Medulla oblongata (tissue), 1 donor: ENCODE measurements around the gene FASN.

Source experiments
- DNase-seq: peaks from one replicate; pipeline ENCODE4 v3.0.0-alpha.2; 2015; ENCODE audit errors: extremely low spot score

FASN gene

DNA sequence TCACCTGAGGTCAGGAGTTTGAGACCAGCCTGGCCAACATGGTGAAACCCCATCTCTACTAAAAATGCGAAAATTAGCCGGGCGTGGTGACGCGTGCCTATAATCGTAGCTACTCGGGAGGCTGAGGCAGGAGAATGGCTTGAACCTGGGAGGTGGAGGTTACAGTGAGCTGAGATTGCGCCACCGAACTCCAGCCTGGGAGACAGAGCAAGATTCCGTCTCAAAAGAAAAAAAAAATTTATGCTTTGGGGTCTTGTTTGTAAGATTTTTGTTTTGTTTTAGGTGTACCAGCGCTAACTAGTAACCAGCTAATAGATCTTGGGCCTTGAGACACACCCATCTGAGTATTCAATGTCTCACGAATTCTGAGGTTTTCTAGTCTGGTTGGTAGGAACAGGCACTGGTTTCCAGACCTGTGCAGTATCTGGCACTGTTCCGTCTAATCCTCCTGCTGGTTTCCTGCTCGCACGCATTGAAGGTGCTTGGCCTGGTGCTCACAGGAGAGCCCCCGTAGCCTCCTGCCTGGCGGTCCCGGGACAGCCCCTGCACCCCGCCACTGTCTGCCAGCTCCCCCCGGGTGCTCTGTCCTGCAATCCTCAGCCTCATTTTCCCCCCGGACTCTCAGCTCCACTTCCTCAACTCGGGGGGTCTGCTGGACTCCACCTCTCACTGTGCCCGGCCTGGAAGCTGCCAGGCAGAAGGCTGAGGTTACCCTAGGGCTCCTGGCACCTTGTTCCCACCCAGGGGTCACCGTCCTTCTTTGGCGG lies 21.8 kb downstream of the FASN start:
- DNase-seq: no peak

DNA sequence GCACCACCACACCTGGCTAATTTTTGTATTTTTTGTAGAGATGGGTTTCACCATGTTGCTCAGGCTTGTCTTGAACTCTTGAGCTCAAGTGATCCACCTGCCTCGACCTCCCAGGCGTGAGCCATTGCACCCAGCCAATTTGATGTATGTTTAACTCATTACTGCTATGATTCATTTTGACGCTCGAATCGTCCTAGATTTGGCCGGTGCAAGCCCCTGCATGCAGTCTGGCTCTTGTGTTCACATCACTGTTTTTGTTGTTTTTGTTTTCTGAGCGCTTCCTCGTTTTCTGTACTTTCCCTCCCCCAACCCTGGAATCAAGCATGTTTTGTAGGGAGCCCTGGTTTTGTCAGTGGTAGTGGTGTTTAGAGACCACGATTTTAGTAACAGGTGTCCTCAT lies 24.6 kb downstream of the FASN start:
- no peak for DNase-seq

DNA sequence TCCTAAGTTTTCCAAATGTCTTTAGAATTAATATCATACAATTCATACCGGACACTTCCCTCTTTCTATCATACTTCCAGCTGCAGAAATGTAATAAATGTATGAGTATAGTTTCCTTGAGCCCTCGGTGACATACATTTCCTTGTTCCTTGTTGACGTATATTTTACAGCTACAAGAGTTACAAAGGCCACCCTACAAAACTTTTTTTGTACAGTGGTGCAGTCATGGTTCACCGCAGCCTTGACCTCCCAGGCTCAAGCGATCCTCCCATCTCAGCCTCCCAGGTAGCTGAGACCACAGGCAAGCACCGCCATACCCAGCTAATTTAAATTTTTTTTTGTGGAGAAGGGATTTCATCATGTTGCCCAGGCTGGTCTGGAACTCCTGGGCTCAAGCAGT lies 25.2 kb downstream of the FASN start:
- DNase-seq: no peak

DNA sequence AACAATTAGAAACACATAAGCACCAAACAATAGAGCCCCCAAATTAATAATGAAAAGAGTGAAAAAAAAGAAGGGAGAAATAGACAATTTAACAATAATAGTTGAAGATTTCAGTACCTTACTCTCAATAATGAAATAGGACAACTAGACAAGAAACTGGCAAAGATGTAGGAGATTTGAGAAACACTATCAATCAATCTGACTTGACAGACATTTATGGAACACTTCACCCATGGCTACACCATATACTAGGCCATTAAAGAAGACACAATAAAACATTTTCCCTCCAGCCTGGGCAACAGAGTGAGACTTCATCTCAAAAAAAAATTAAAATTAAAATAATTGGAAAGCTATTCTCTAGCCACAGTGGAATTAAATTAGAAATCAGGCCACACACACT lies 27.4 kb downstream of the FASN start:
- no peak for DNase-seq

DNA sequence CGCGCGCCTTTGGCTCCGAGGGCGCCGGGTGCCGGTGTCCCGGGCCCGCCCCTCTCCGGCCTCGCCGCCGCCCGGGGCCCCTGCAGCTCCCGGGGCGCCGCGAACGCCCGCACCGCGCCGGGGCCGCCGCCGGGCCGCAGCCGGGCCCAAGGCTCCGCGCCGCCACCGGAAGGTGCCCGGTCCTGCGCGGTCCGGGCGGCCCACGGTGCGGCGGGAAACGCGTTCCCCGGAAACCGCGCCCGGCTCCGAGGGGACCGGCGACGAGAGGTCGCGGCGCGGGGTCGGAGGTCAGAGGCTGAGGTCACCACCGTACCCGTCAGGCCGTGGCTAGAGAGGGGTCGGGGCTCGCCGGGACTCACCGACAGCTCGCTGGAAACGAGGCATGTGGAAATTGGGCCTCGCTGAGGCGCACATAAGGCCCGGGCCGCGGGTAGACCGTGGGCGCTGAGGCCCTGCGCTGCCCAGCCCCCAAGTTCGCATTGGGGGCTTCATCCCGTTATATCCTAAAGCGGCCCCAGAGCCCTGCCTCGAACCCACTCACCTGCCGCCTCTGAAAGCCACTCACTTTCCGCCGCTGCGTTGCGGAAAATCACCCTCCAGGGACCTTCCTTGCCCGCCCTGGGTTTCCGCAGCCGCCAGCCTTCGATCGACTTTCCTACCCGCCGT lies 32.3 kb downstream of the FASN start, which contains the start of gene DUS1L:
DUS1L (minus strand) TSS at position 167 of the 666 bp plus-strand sequence. CDS start 745 bp downstream, outside the sequence.
- DNase-seq: peak; percentile 41

DNA sequence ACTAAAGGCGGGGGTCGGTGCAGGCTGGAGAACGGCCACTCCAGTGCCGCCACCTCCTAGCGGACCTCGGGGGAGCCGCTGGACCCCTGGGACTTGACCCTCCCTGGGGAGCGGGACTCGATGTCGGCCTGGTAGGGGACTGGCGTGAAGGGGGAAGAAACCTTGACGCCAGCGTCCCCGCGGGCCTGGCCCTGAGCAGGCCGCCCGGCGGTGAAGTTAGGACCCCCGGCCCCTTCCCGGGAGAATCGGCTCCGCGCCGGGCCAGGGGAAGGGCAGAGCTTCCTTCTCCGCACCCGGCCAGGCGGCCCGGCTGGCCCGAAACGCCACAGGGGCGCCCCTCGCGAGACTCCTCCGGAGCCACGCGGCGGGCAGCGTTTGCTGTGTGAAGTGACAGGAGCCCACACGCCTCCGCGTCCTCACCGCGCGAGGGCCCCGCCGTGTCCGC lies 32.8 kb downstream of the FASN start:
- DNase-seq: no peak

DNA sequence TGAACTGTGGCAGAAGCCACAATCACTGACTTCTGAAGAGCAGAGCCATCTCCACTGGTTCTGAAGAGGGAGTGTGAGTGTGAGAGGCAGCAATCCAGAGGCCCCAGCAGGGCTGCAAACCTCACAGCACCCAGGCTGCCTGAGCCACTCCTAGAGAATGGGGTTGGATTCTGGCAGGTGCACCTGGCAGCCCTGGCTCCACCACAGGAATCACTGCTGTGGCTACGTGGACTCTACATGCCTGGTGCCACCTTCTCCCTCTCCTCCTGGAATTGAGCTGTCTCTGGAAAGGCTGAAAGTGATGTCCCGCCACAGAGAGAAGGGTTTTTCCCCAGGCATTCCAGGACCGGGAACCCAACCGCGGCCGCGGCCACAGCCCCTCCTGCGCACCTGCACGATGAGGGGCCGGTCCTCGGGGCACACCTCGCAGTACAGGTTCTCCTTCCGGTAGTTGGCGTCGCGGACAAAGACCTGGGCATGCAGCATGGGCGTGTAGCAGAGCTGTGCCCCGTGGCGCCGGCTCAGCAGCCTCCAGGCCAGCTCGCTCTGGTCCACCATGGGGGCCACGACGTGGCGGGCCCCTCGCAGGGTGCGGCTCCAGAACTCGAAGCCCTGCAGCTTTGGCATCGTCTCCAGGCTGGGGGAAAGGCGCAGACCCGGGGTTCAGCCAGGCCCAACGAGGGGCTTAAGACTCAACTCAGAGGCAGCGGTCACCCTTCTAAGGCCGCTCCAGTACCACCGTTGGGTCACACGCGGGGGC lies 33.4 kb downstream of the FASN start:
- no peak for DNase-seq

DNA sequence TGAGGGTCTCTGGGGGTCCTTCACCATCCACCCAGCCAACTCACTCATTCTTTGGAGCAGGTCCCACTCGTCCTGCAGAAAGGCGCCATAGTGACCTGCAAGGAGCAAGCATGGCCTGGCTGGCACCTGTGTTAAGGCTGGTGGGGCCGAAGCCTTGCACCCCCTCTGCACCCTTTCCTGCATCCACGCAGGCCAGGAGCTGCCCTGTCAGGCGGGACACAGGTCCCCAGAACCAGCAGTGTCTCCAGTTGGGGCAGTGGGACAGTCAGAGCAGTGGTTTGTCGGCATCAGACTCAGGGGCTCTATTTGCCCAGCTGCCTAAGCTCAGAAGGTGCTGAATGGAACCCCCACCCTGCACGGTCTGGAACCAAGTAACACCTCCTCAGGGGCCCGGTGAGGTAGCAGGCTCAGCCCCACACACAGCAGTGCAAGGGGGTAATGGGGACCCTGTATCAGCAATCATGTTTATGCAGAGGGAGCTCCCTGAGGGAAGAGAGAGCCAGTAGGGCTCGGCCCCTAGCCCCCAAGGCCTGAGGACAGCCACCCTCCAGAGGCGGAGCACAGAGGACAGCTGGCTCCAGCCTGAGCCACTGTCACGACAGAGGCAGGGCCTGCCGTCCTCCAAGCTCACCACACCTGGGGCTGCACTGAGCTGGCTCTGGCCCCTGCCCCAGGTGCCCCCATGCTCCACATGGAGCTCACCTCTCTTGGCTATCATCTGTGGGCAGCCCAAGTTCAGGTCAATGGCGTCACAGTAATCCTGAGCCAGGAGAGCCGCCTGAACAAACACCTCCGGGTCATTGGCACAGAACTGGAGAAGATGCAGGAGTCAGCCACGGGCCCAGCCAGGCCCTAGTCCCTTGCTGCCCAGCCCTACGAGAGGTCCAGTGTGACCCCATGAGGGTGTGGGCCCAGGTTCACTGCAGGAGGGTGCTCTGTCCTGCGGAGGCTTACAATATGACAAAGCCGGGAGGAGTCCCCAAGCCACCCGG lies 34.3 kb downstream of the FASN start:
- no peak for DNase-seq

DNA sequence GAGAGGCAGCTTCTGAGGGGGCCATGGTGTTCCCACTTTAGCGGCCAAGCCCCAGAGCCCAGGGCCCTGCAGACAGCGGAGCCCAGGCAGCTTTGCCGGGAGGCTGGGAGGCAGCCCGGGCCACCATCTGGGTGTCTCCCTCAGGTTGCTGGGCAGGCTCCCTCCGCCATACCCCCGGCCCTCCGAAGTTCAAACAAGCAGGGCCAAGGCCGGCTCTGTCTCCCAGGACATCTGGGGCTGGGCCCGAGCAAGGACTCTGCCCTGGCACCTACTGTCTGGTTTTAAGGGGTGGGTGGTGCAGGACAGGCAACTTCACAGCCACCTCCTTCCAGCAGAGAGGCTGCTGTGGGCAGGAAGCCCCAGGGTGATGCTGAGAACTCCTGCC lies 35.1 kb downstream of the FASN start:
- DNase-seq: no peak

DNA sequence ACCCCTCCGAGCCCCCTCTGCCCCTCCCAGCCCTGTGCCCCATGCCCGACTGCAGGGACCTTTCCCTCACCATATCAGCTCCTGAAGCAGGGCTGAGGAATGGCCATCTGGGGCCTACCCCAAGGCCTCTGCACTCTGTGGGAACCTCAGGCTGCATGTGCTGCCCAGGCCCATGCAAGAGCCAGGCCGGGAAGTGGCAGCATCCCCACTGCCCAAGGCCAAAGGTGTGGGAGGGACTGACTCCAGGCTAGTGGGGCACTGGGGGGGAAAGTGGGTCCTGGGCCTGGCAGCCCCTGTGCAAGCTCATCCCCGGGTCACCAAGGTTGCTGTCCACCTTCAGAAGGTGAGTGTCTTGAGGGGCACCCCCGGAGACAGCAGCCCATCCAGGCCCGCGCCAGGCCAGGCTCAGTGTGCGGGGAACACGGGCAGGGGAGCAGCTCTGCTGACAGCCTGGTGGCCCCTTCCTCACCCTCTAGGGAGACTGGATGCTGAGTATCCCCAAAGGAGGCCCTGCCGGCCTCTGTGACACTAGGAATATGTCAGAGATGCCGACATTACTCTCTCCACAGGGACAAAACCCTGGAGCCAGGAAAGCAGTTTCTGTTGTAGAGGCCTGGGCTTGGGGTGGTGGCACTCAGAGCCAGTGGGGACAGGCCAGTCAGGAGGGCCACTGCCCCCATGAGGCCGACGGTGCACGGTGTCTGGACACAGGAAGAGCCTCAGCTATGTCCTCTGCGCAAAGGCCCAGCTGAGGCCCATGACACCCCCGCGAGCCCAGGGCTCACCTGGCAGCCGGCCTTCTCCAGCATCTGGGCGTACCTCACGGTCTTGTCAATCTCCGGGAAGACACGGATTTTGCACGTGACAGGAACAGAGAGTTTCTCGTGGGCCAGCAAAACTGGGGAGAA lies 35.7 kb downstream of the FASN start:
- DNase-seq: no peak

DNA sequence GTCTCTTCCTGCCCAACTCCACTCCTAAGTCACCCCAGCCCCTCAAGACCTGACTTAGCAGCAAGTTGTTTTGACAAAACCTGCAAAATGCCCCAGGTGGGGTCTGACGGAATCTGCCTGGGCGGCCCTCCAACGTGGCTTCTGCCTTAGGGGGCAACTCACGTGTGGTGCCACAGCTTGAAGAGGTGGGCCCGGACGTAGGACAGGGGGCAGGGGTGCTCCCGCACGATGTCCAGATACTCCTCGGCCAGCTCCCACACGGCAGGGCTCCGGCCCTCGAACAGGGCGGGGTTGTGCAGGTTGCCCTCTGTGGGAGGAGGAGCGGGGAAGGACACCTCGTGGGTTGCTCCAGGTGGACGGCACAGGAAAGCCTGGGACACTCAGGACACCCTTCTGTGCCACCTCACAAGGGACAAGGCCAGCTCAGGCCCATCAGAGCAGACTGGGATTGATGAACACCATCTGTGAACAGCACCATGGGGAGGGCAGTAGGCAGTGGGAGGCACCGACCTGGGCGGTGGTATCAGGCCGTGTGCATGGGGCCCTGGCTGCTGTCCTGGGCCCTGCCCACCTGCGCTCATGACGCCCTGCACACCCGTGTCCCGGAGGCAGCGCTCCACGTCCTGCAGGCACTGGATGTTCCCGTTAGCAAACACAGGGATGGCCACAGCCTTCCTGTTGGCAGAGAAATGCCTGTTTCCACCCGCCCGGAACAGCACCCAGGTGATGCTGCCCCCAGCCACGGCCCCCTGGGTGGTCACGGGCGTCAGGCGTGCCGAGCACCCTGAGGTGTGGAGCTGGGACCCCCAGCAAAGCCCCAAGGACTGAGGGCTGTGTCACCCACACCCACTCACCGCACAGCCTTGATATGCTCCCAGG lies 36.8 kb downstream of the FASN start:
- no peak for DNase-seq

DNA sequence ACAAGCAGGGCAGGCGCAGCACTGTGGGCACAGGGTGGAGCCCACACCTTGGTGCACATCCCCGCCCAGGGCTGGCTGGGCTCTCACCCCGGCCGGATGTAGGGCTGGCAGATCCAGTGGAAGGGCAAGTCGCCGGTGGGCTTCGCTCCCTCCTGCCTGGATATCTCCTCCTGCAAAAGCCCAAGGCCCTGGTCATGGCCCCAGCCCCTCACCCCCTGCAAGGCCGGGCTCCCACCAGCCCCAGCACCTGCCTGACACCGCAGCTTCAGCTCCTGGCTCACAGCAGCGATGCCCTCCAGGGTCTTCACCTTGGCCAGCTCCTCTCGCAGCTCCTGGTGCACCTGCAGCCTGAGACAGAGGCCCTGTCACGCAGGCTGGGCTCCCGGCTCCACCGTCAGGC lies 37.4 kb downstream of the FASN start:
- DNase-seq: no peak

DNA sequence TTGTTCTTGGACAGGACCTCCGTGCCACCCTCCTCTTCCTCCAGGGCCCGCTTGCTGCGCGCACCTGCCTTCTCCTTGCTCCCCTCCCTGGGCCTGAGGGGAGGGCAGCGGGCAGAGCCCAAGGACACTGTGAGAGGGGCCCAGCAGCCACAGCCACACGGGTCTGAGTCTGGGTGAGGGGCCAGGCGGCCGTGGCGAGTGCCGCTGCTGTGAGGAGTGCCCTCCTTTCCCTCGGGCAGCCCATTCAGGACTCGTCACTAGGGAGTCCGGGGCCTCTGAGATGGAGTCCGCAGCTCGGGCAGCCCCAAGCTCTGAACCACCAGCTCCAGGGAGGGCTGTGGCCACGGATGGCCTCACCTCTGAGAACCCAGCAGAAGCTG lies 38.0 kb downstream of the FASN start:
- DNase-seq: no peak

DNA sequence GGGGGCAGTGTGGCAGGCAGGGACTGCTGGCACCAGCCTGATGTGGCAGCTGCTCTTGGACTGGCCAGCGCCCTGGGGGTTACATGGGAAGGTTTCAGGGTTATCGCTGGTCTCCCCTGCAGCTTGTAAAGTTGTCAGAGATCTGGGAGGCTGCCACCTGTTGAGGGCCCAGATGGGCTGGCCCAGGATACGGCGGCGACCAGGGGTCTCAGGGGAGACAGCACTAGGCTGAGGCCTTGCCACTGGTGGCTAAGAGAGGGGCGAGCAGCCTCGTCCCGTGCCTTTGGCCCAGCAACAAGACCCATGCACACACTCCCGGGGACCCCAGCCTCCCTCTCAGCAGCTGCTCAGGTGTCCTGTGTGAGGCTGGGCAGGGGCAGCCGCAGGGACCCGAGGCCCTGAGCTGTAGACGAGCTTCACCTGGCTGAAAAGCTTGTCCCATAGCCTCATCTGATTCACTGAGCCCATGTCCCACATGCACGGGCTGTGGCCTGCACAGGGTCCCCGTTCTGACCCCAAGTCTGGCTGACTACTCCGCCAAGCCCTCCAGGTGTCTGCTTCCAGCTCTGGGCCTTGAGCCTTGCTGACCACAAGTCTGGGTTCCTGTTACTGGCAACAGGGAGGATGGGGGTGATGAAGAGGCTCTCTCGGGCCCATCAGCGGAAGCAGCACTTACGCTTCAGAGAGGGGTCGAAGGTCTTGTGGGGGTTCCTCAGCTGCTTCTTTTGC lies 38.6 kb downstream of the FASN start:
- DNase-seq: no peak

DNA sequence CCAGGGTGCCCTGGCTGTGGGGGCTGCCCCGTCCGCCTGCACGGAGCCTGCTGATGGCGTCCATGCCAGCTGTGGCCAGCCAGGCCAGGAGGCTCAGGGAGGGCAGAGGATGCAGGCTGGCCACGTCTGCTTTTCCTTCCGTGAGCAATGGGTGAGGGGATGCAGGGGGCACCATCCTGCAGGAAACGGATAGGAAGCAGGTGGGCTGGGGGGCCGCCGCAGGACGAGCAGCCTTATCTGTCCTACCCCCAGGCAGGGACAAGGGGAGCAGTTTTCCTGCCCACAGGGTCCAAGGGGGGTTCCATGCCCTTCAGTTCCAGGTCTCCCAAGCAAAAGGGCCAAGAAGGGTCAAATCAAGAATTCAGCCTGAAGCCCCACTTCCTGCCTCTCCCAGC lies 39.2 kb downstream of the FASN start:
- no peak for DNase-seq

DNA sequence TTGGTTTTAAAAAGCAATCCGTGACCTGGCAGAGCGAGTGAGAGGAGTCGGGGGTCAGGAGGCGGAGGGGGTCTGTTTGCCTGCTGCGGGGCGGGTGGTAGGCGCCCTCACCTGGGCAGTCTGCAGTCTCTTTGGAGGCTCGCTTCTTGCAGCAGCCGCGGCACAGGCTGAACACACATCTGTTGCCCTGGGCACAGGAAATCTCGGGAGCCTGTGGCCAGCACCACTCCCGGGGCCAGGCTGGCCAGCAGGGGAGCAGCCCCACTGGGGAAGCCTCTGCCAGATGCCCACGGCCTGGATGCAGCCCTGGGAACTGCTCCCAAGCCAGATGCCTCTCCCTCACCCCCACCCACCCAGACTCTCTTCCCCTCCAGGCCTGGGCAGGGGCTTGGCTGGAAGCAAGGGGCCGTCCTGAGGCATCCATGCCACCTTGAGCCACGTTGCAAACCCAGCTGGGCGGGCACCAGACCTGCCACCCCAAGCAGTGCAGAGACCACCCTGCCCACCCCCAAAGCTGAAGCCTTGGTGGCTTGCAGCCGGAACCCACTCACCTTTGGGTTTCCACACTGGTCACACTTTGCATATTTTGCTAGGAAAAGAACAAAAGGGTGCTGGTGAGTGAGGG lies 39.7 kb downstream of the FASN start:
- no peak for DNase-seq

DNA sequence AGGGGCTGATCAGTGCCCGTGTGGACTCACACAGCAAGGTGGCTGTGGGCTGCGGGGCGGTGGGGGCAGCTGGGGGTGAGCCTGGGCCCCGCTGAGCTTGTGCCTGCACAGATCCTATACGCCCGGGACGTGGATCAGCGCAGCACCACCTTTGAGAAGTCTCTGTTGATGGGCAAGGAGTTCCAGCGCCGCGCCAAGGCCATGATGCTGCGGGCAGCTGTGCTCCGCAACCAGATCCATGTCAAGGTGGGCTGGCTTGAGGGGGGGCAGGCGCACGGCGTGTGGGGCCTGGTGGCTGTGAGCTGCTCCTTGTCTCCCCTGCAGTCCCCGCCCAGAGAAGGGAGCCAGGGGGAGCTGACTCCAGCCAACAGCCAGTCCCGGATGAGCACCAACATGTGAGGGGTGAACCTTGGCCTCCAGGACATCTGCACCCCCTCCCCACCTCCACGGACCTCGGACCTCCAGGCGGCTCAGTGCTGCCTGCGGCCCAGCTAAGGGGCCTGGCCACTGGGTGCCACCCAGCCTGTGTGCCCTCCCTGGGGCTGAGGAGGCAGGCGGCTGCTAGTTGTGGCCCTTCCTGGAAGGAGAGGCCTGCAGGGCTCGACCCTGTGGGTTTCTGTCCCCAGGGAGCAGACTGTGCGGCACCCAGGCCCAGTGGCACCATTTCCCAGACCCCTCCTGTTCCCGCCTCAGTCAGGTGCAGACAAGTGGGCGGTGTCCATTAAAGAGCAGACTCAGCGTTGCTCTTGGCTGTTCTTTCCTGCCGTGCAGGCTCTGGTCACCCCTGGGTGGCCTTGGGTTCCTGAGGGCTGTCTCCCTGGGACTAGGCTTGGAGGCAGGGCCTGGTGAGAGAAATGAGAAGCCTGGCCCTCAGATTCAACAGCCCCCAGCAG lies 41.1 kb downstream of the FASN start:
- DNase-seq: no peak
